Ovary (tissue), 3 donors: ENCODE results near the gene RBMS1.

ENCODE experiments used
- CTCF ChIP-seq, 3 donors: fragments of 450-650 bp in 2 of 3; fragments of 200-600 bp in 1 of 3; IDR thresholded peaks; one replicate each; pipeline versions ENCODE4 v1.5.1 to v1.8.0; 2016 to 2022; ENCODE audit warnings: antibody characterized with exemption in 3 of 3, mild to moderate bottlenecking in 1 of 3
- POLR2A ChIP-seq: fragments of 450-650 bp; IDR thresholded peaks from one replicate; pipeline ENCODE4 v1.6.1; 2017; ENCODE audit warnings: antibody characterized with exemption, mild to moderate bottlenecking, moderate library complexity
- donor health status: DM: no; HTN: no; CAD: no.

DNA sequence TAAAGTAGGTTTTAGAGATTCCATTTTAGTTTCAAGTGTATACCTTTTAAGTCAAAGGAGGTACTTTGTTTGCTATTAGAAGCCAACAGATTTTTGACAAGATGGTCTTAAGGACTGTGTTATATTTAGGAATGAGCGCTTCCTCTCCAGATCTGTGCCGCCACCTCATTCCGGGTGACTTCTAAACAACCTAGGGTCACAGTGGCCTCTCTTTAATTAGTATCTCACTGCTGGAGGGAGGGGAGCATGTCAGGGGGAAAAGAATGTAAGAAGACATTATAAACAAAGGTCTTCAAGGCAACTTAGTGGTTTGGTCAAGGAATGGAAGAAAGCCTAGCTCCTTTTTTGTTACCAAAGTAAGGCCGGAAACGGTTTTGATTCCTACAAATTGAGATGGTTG lies 67.0 kb downstream of the RBMS1 start:
- no peak for TF ChIP-seq CTCF (IDR thresholded peaks at IDR 0.05)
- no peak for TF ChIP-seq POLR2A
